HUDEP-2 (cell line): Measurements from ENCODE around the gene TSC2.
"Not testable (repeated sequence)": the region's sequence is repeated elsewhere in the genome, so short reads cannot be mapped to it uniquely, and the experiment has no call there.

ENCODE experiments used
- DNase-seq, 76 experiments: peaks; one replicate each; lab custom pipeline; 2025; ENCODE audit not compliant: unreplicated experiment in 76 of 76; lab: John Stamatoyannopoulos, UW

The TSC2 gene

GRCh38 chr16:2028620-2029220 is 19.1 kb upstream of the TSC2 start:
- no peak for DNase-seq

GRCh38 chr16:2029350-2029749 is 18.4 kb upstream of the TSC2 start:
- no peak for DNase-seq

GRCh38 chr16:2030036-2030435 is 17.7 kb upstream of the TSC2 start:
- DNase-seq: no peak

- DNase-seq: no peak
These were observed 16.7 kb upstream of the TSC2 start for GRCh38 chr16:2031081-2031577.

- no peak for DNase-seq
These were observed 15.3 kb upstream of the TSC2 start for GRCh38 chr16:2032285-2033056.

GRCh38 chr16:2033057-2033908 is 14.5 kb upstream of the TSC2 start:
- no peak for DNase-seq

- DNase-seq: not testable (repeated sequence)
These were observed 13.7 kb upstream of the TSC2 start for GRCh38 chr16:2033909-2034695.

GRCh38 chr16:2034696-2035430 is 12.9 kb upstream of the TSC2 start:
- no peak for DNase-seq

GRCh38 chr16:2035431-2036199 is 12.2 kb upstream of the TSC2 start:
- DNase-seq: no peak

GRCh38 chr16:2036200-2036966 is 11.4 kb upstream of the TSC2 start:
- DNase-seq: no peak

GRCh38 chr16:2037115-2037514 is 10.7 kb upstream of the TSC2 start:
- DNase-seq: no peak

GRCh38 chr16:2037647-2038381 is 10.0 kb upstream of the TSC2 start:
- DNase-seq: no peak

GRCh38 chr16:2038382-2039231 is 9.2 kb upstream of the TSC2 start:
- no peak for DNase-seq

GRCh38 chr16:2039274-2040031 is 8.3 kb upstream of the TSC2 start:
- DNase-seq: no peak

- DNase-seq: peak in 1 of 76 experiments; percentile 27
These were observed 7.6 kb upstream of the TSC2 start for GRCh38 chr16:2040041-2040786.
